Effector memory CD4-positive, alpha-beta T cell (primary cell): ENCODE measurements around the gene TEKT1.
A peak's percentile ranks its signal among the peaks of the same experiment; 100 is the strongest.
"Not testable (repeated sequence)": the region's sequence is repeated elsewhere in the genome, so short reads cannot be mapped to it uniquely, and the experiment has no call there.

Source experiments
- DNase-seq, 3 donors: peaks; one replicate each; pipeline ENCODE4 v3.0.0-alpha.2; 2020
- H3K27ac ChIP-seq: 2 replicates; pipeline ENCODE4 v1.7.0; 2013; ENCODE audit warnings: mild to moderate bottlenecking, low read length, moderate library complexity; ENCODE audit not compliant: insufficient read depth, poor library complexity, severe bottlenecking
- H3K27me3 ChIP-seq: replicated peaks from 2 replicates; pipeline ENCODE4 v1.7.0; 2013; ENCODE audit warnings: mild to moderate bottlenecking, low read length; ENCODE audit not compliant: insufficient read depth, control insufficient read depth, poor library complexity, severe bottlenecking
- H3K36me3 ChIP-seq: 2 replicates; pipeline ENCODE4 v1.7.0; 2013; ENCODE audit warnings: mild to moderate bottlenecking, low read length, moderate library complexity; ENCODE audit not compliant: control insufficient read depth, insufficient read depth
- H3K4me1 ChIP-seq: 2 replicates; pipeline ENCODE4 v1.7.0; 2013; ENCODE audit warnings: low read length, mild to moderate bottlenecking; ENCODE audit not compliant: control insufficient read depth, insufficient read depth, poor library complexity, severe bottlenecking
- H3K4me3 ChIP-seq: 2 replicates; pipeline ENCODE4 v1.7.0; 2013; ENCODE audit warnings: low read length, low read depth, mild to moderate bottlenecking; ENCODE audit not compliant: insufficient read depth, poor library complexity, severe bottlenecking
- H3K9me3 ChIP-seq: 2 replicates; pipeline ENCODE4 v1.7.0; 2013; ENCODE audit warnings: mild to moderate bottlenecking, low read length, moderate library complexity; ENCODE audit not compliant: control insufficient read depth
- total RNA-seq, 3 donors: gene quantifications; one replicate each; lab custom pipeline; 2026; lab: John Stamatoyannopoulos, UW

TEKT1 gene
- 0 reads per million in 3 donors for total RNA-seq

- H3K36me3 ChIP-seq, result no peaks in the 10 kb centered on the region
- peaks cover 11% of the 10 kb centered on the region for H3K4me1 ChIP-seq
- peak within 1 kb of the TSS; percentile 41 for H3K4me3 ChIP-seq
- peaks cover 21% of the 10 kb centered on the region for H3K27me3 ChIP-seq
- DNase-seq, result peak; percentile 52 to 65 (median 64)
- H3K27ac ChIP-seq, result no peak within 1 kb of the TSS
- H3K9me3 ChIP-seq, result no peaks in the 10 kb centered on the region
Measured at GRCh38 chr17:6831661-6832263, at the start of gene TEKT1. Gene TEKT1, minus strand, starts transcription at chr17:6831729. Its CDS starts 1,353 bp downstream, at chr17:6830376.

DNA sequence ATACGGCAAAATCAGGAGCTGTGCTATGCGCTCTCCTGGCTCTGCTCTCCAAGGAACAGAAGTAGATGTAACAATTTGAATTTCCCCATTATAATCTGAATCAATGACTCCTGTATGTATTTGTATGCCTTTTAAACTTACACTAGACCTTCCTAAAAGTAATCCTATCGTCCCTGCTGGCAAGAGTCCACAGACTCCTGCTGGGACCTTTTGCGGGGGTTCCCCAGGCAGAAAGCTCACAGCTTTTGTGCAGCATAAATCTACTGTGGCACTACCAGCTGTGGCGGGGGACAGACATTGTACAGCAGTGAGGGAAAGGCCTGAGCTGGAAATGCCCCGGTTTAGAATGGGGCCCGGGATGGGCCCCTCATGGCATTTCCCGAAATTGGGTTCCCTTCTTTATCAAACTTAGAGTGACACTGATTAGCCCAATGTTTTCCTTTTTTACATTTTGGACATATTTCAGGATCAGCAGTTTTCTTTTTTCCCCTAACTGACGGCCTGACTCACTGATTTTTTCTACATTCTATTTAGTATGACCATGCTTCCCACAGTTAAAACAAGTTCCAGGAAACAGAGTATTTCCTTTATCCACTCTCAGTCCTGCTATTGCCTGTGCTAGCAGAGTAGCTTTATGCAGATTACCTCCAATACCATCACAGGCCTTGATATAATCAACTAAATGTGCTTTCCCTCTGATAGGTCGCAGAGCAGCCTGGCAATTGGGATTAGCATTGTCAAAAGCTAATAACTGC, 47.9 kb upstream of the TEKT1 start:
- H3K4me1 ChIP-seq, H3K27me3 ChIP-seq, H3K27ac ChIP-seq, DNase-seq, H3K36me3 ChIP-seq, H3K4me3 ChIP-seq, H3K9me3 ChIP-seq: not testable (repeated sequence)

- H3K4me3 ChIP-seq, DNase-seq, H3K36me3 ChIP-seq, H3K27me3 ChIP-seq, H3K4me1 ChIP-seq, H3K9me3 ChIP-seq, H3K27ac ChIP-seq: not testable (repeated sequence)
Measured at GRCh38 chr17:6875276-6875675, 43.7 kb upstream of the TEKT1 start.

- H3K4me1 ChIP-seq, result no peaks in the 10 kb centered on the region
- H3K9me3 ChIP-seq, result no peaks in the 10 kb centered on the region
- DNase-seq, result no peak
- no peaks in the 10 kb centered on the region for H3K36me3 ChIP-seq
- no peaks in the 10 kb centered on the region for H3K27me3 ChIP-seq
- H3K27ac ChIP-seq, result no peak overlapping the region
- no peak overlapping the region for H3K4me3 ChIP-seq
Measured at GRCh38 chr17:6872936-6873335, 41.4 kb upstream of the TEKT1 start.

- Histone ChIP-seq H3K4me3 (no peak overlapping the region), H3K27ac (no peak overlapping the region), H3K27me3 (no peaks in the 10 kb centered on the region), H3K36me3 (no peaks in the 10 kb centered on the region), H3K4me1 (no peaks in the 10 kb centered on the region), H3K9me3 (no peaks in the 10 kb centered on the region)
- DNase-seq, result no peak
Measured at GRCh38 chr17:6870841-6871240, 39.3 kb upstream of the TEKT1 start.

DNA sequence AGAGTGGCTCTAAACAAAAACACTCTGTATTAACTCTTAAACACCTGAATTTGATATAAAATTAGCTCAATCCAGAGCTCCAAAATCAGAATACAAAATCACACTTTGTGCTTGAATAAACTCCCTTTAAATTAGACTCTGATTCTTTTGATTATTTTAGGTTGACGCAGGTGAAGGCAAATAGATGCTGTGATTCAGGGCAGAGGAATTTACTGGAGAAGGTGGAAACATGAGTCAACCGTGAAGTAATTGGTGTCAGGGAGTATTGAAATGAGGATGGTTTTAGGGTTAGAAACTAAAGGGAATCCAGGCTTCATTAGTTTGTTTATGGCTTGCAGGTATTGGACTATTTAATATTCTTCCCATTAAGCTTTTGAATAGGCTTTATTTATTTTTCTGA, 37.1 kb upstream of the TEKT1 start:
- Histone ChIP-seq H3K27me3 (no peaks in the 10 kb centered on the region), H3K9me3 (no peaks in the 10 kb centered on the region), H3K4me1 (no peaks in the 10 kb centered on the region), H3K4me3 (no peak overlapping the region), H3K36me3 (no peaks in the 10 kb centered on the region), H3K27ac (no peak overlapping the region)
- no peak for DNase-seq

- H3K4me1 ChIP-seq, result no peaks in the 10 kb centered on the region
- DNase-seq, result no peak
- H3K9me3 ChIP-seq, result no peaks in the 10 kb centered on the region
- no peaks in the 10 kb centered on the region for H3K36me3 ChIP-seq
- no peaks in the 10 kb centered on the region for H3K27me3 ChIP-seq
- no peak overlapping the region for H3K4me3 ChIP-seq
- H3K27ac ChIP-seq, result no peak overlapping the region
Measured at GRCh38 chr17:6867849-6868248, 36.3 kb upstream of the TEKT1 start.

- Histone ChIP-seq H3K4me1 (no peaks in the 10 kb centered on the region), H3K27ac (no peak overlapping the region), H3K9me3 (no peaks in the 10 kb centered on the region), H3K36me3 (no peaks in the 10 kb centered on the region), H3K4me3 (no peak overlapping the region), H3K27me3 (peaks cover 5% of the 10 kb centered on the region)
- no peak for DNase-seq
Measured at GRCh38 chr17:6862825-6863224, 31.3 kb upstream of the TEKT1 start.

- no peaks in the 10 kb centered on the region for H3K9me3 ChIP-seq
- DNase-seq, result no peak
- H3K27me3 ChIP-seq, result peaks cover 5% of the 10 kb centered on the region
- no peak overlapping the region for H3K4me3 ChIP-seq
- no peaks in the 10 kb centered on the region for H3K4me1 ChIP-seq
- no peaks in the 10 kb centered on the region for H3K36me3 ChIP-seq
- H3K27ac ChIP-seq, result no peak overlapping the region
Measured at GRCh38 chr17:6862122-6862521, 30.6 kb upstream of the TEKT1 start.

DNA sequence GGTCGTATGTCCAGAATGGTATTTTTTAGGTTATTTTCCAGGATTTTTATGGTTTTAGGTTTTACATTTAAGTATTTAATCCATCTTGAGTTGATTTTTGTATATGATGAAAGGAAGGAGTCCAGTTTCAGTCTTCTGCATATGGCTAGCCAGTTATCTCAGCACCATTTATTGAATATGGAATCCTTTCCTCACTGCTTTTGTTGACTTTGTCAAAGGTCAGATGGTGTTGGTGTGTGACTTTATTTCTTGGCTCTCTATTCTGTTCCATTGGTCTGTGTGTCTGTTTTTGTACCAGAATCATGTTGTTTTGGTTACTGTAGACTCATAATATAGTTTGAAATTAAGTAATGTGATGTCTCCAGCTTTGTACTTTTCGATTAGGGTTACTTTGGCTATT, 26.4 kb upstream of the TEKT1 start:
- H3K27ac ChIP-seq, result no peak overlapping the region
- no peak overlapping the region for H3K4me3 ChIP-seq
- DNase-seq, result no peak

More for the DNA sequence above, 26.4 kb upstream of the TEKT1 start:
- no peaks in the 10 kb centered on the region for H3K9me3 ChIP-seq
- no peaks in the 10 kb centered on the region for H3K36me3 ChIP-seq
- no peaks in the 10 kb centered on the region for H3K4me1 ChIP-seq
- peaks cover 5% of the 10 kb centered on the region for H3K27me3 ChIP-seq
